GM12892 (cell line): ENCODE data around the gene GLUD1.
"Not testable (repeated sequence)": the region's sequence is repeated elsewhere in the genome, so short reads cannot be mapped to it uniquely, and the experiment has no call there.

ENCODE experiments used
- DNase-seq: peaks from one replicate; pipeline ENCODE4 v3.0.0; 2011; ENCODE audit not compliant: insufficient read length
- FAIRE-seq: peaks from 2 replicates; lab custom pipeline; 2011; peaks lifted over from hg19 to GRCh38; lab: Jason Lieb, UNC
- POLR2A ChIP-seq: IDR thresholded peaks from 2 replicates; pipeline ENCODE4 v1.6.1; 2011; ENCODE audit warnings: low read depth, low read length, control low read depth
- POLR2AphosphoS5 ChIP-seq: IDR thresholded peaks from 2 replicates; pipeline ENCODE4 v1.6.1; 2011; ENCODE audit warnings: low read depth, low read length, control low read depth
- TAF1 ChIP-seq: IDR thresholded peaks from 2 replicates; pipeline ENCODE4 v1.6.1; 2011; ENCODE audit warnings: low read depth, mild to moderate bottlenecking, control low read depth, low read length, borderline replicate concordance

Gene GLUD1

DNA sequence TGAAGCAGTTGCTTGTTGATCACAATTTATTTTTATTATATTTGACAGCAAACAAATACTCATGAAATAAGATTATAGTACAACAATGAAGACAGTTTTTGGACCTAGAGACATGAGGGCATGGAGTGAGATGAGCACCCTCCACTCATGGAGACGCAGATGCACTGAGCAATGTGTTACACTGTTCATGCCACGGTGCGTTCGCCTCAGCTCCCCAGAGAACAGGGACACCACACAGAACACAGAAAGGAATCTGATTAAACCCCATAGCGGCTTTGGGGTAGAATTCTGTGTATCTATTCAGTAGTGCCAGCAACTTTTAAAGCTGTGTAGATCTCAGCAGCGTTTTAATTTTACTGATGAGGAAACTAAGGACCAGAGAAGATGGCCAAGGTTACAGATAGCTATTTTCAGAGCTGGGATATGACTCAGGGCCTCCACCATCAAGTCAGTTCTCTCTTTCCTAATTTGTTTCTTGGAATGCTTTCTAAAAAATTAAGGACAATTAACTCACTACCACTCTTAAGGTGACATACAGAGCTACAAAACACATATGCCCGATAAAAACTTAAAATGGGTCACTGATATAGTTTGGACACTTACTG lies 41.0 kb downstream of the GLUD1 start:
- TF ChIP-seq POLR2A: no peak
- FAIRE-seq (no peak), DNase-seq (no peak)

- no peak for DNase-seq
- FAIRE-seq: no peak
- TF ChIP-seq TAF1 (no peak), POLR2A (no peak), POLR2AphosphoS5 (no peak)
Observed at GRCh38 chr10:87053111-87053510, 41.5 kb downstream of the GLUD1 start.

DNA sequence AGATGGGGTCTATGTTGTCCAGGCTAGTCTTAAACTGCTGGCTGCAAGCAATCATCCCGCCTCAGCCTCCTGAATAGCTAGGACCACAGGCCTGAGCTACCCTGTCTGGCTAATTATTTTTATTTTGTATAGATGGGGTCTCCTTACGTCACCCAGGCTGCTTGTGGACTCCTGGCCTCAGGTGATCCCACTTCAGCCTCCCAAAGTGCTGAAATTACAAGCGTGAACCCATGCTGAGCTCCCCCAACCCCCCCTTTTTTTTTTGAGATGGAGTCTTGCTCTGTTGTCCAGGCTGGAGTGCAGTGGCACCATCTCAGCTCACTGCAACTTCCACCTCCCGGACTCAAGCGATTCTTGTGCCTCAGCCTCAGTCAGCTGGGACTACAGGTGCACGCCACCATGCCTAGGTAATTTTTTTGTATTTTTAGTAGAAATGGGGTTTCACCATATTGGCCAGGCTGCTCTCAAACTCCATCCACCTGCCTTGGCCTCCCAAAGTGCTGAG lies 49.2 kb downstream of the GLUD1 start:
- no peak for TF ChIP-seq TAF1
- no peak for TF ChIP-seq POLR2AphosphoS5
- no peak for TF ChIP-seq POLR2A
- no peak for FAIRE-seq
- no peak for DNase-seq

- FAIRE-seq: not testable (repeated sequence)
Observed at GRCh38 chr10:87043579-87043978, 51.1 kb downstream of the GLUD1 start.

DNA sequence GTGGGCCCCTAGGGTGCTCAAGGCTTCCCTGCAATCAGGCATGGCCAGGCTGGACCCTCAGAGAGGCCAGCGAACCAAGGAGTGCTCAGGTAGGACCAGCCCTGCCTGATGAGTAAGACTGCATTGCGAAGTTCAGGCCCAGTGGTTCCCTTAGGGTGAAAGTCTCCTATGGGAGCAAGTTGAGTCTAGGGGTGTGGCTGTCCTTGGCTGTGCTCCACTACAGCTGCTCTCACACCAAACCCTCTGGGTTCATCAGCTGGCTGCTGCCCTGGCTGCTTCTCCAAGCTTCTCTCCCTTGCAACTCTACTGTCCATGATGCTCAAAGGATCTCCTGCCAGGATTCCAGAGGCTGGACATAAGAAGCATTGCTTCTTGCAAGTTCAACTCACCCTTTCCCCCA lies 55.9 kb downstream of the GLUD1 start:
- FAIRE-seq: no peak
- TF ChIP-seq POLR2AphosphoS5: no peak
- no peak for TF ChIP-seq POLR2A
- no peak for TF ChIP-seq TAF1
- DNase-seq: no peak

More at GRCh38 chr10:87043579-87043978, 51.1 kb downstream of the GLUD1 start:
- not testable (repeated sequence) for DNase-seq

DNA sequence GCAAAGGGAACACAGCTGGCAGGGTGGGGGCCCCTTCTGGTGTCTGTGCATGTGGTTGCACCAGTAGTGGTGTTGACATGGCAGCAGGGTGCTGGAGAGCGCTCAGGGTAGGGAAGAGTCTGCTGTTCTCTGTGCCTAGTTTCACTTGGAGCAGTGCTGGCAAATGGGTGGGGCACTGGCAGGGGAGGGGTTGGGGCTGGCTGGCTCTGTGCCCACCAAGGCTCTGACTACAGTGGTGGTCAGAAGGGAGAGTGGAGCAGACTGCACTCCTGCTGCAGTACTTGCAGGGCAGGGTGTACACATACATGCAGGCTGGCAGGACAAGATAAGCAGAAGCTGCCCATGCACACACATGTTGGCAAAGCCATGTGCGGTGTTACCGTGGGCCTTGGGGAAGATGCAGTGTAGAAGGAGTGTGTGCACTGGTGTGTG lies 56.3 kb downstream of the GLUD1 start:
- DNase-seq (no peak), FAIRE-seq (no peak)
- no peak for TF ChIP-seq POLR2A
- TF ChIP-seq TAF1: no peak
- TF ChIP-seq POLR2AphosphoS5: no peak

DNA sequence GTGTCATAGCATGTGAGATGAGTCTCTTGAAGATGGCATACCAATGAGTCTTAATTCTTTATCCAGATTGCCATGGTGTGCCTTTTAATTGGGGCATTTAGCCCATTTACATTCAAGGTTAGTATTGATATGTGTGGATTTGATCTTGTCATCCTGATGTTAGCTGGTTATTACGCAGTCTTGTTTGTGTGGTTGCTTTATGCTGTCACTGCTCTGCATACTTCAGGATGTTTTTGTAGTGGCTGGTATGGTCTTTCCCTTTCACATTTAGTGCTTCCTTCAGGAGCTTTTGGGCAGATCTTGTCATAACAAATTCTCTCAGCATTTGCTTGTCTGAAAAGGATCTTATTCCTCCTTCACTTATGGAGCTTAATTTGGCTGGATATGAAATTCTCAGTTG lies 58.0 kb downstream of the GLUD1 start:
- DNase-seq: no peak
- TF ChIP-seq POLR2AphosphoS5 (no peak), TAF1 (no peak), POLR2A (no peak)
- no peak for FAIRE-seq

GRCh38 chr10:87030912-87031635 lies 63.6 kb downstream of the GLUD1 start:
- TF ChIP-seq POLR2A (no peak), TAF1 (no peak), POLR2AphosphoS5 (no peak)
- no peak for DNase-seq
- no peak for FAIRE-seq

DNA sequence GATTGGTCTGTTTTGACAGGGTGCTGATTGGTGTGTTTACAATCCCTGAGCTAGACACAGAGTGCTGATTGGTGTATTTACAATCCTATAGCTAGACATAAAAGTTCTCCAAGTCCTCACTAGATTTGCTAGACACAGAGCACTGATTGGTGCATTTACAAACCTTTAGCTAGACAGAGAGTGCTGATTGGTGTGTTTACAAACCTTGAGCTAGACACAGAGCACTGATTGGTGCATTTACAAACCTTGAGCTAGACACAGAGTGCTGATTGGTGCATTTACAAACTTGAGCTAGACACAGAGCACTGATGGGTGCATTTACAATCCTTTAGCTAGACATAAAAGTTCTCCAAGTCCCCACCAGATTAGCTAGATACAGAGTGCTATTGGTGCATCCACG lies 64.2 kb downstream of the GLUD1 start:
- not testable (repeated sequence) for FAIRE-seq, DNase-seq

GRCh38 chr10:87026747-87027508 lies 67.7 kb downstream of the GLUD1 start:
- not testable (repeated sequence) for DNase-seq, FAIRE-seq

- DNase-seq, FAIRE-seq: not testable (repeated sequence)
Observed at GRCh38 chr10:87025285-87025958, 69.2 kb downstream of the GLUD1 start.

DNA sequence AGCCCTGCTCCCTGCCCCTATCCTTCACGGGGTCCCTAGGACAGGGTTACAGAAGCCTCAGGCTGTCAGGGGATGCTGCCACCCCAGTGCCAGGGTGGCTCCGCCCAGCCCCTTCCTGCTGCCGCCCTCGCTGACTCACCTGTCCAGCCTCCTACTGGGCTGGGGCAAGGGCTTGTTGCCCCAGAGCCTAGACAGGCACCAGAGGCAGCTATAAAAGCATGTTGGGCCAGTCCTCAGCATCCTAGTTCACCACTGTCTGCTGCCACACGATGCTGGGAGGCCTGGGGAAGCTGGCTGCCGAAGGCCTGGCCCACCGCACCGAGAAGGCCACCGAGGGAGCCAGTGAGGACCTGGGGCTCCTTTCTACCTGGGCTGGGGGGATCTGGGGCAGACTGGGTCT lies 74.6 kb downstream of the GLUD1 start, which contains the start of gene FAM25A:
Gene FAM25A (plus strand): TSS at position 239 of the 400 bp plus-strand sequence. CDS start 31 bp downstream, at position 270.
- not testable (repeated sequence) for DNase-seq, FAIRE-seq

DNA sequence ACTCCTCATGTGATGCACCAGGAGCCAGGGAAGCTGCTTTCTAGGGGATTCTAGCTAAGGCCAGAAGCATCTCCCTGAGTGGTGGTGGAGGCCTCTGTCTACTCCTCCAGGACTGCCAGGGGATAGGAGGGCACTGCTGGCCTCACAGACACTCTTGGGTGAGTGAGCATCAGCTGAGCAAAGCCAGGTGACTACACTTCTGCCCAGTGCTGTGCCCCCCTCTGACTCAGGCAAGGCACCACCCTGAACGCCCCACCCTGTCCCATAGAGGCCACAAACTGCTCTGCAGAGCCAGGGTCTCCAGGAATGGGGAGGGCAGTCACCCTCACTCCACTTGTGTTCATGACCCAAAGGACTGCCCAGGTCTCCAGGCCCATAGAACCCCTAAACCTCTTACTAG lies 75.1 kb downstream of the GLUD1 start:
- DNase-seq, FAIRE-seq: not testable (repeated sequence)

DNA sequence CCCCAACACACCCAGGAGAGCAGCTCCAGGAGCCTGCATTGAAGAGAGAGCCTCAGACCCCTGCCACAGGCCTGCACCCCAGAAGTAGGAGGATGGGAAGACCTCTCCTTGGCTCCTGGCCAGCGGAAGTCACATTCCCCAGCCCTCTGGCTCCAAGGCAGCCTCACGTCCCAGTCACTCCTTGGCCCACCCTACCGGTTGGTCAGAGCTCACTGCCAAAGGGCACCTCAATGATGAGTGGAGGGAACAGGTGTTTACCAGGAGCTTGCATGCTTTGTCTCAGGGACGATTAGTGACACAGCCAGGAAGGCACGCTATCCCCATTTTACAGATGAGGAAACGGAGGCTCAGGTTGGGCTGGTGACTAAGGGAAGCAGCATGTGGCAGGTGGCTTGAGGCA lies 75.6 kb downstream of the GLUD1 start:
- FAIRE-seq: not testable (repeated sequence)

GRCh38 chr10:87018127-87018526 lies 76.5 kb downstream of the GLUD1 start:
- not testable (repeated sequence) for FAIRE-seq, DNase-seq

More for the DNA sequence above, 75.6 kb downstream of the GLUD1 start:
- not testable (repeated sequence) for DNase-seq

- DNase-seq: not testable (repeated sequence)
Observed at GRCh38 chr10:87014986-87015716, 79.5 kb downstream of the GLUD1 start.

More at GRCh38 chr10:87014986-87015716, 79.5 kb downstream of the GLUD1 start:
- not testable (repeated sequence) for FAIRE-seq
